VCaP (cell line): ENCODE data around the gene SHTN1.

Experiments
- H3K27ac ChIP-seq: fragments of 450-650 bp; 2 replicates; pipeline ENCODE4 v1.5.1; 2017
- CTCF ChIP-seq: fragments of 450-650 bp; conservative IDR thresholded peaks from 2 replicates; pipeline ENCODE4 v1.5.1; 2017; ENCODE audit warnings: mild to moderate bottlenecking, moderate library complexity

SHTN1 gene

GRCh38 chr10:116985611-116986010, 19.4 kb downstream of the SHTN1 start:
- H3K27ac ChIP-seq = no peak overlapping the region
- no peak for TF ChIP-seq CTCF

GRCh38 chr10:116984202-116984990, 20.6 kb downstream of the SHTN1 start:
- no peak for TF ChIP-seq CTCF
- H3K27ac ChIP-seq = no peak overlapping the region

- H3K27ac ChIP-seq = no peak overlapping the region
- TF ChIP-seq CTCF = no peak
Measured at GRCh38 chr10:116980041-116980440, 24.9 kb downstream of the SHTN1 start.

- H3K27ac ChIP-seq = no peak overlapping the region
- no peak for TF ChIP-seq CTCF
Measured at GRCh38 chr10:116978901-116979300, 26.1 kb downstream of the SHTN1 start.

GRCh38 chr10:116974456-116975005, 30.5 kb downstream of the SHTN1 start:
- H3K27ac ChIP-seq = no peak overlapping the region

DNA sequence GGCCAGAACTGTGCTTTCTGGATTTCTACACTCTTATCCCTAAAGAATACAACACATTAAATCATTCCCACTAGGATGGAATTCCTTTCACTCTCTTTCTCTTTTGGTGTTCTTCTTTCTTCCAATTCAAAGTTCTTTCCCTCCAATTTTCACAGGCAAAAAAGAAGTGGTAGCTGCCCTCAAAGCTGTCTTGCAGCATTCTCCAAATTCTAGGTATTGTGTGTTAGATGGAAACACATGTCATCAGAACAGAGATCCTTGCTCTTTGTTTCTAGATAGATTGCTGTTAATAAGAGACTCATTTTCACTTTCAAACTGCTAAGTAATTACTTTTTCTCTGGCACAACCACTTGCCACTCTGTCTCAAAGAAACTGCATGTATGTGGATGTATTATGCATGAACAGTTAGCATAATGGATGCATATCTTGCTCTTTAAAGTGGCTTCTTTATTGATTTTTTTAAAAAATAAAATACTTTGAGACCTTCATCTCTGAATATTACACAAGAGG, 31.0 kb downstream of the SHTN1 start:
- no peak overlapping the region for H3K27ac ChIP-seq
- TF ChIP-seq CTCF = no peak

More at GRCh38 chr10:116974456-116975005, 30.5 kb downstream of the SHTN1 start:
- TF ChIP-seq CTCF = no peak

- no peak for TF ChIP-seq CTCF
- H3K27ac ChIP-seq = no peak overlapping the region
Measured at GRCh38 chr10:116973371-116973905, 31.5 kb downstream of the SHTN1 start.
